Measurements from ENCODE around the gene SLC37A4.
"Not testable (repeated sequence)": the region's sequence is repeated elsewhere in the genome, so short reads cannot be mapped to it uniquely, and the experiment has no call there.

Gene SLC37A4

DNA sequence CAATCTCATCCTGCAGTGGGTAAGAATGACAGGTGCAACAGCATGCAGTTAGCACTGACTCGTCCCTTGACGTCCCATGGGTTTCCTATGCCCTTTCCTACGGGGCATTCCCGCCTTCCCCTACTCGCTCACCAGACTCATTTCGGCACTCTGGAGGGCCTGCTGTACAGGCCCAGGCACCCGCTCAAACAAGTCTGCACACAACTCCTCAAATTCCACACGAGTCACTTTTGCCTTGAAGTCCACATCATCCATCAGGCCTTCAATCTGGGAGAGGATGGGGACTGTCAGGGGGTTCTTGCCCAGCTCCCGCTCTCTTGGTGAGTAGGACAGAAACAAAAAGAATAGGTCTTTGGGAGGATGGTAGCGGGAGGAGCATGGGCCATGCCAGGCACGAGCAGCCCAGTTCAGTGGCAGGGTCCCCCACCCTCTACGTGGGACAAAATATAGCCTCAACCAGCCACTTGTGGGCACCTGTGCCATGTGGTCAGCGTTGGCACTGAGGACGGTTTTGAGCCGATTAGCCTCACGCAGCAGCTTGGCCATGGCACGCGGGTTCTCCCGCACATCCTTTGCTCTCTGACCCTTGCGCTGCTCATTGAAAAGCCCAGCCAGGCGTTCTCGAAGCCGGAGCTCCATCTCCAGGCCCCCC, 21.6 kb upstream of the SLC37A4 start:
- no peaks in the 10 kb centered on the region for H3K9me3 Mint-ChIP-seq
- H3K27ac Mint-ChIP-seq = peak overlapping the region; percentile 93
- H3K27me3 Mint-ChIP-seq = no peaks in the 10 kb centered on the region

DNA sequence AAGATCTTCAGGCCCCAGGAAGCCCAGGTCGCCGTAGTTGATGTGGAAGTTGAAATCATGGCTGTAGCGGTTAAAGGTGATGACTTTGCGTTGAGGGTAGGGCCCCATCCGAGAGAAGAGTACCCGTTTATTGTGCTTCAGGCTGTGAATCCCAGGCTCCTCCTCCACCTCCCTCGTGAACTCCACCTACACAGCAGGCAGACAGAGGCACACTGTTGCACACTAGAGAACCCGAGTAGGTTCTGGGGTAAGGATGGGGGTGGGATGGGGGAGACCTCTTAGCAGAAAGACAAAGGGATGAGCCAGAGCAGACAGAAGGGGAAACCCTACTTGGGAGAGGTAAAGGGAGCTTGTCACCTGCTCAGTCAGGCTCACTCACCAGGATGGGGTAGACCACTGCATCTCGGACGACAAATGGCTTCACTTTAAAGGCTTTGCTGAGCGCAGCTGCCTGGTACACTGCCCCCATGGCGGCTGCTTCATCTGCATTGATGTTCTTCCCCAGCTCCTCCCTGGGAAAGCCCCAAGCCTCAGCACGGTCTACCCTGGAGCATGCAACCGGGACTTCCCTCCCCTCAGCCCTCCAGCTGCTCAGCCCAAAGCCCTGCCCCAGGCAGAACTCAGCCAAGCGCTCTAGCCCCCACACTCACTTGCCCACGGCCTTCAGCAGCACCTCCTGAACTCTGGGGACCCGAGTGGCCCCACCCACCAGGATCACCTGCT, 20.9 kb upstream of the SLC37A4 start:
- peaks cover 45 to 55% of the 10 kb centered on the region in 2 donors for H3K4me1 Mint-ChIP-seq
- H3K9me3 Mint-ChIP-seq = no peaks in the 10 kb centered on the region
- H3K27ac Mint-ChIP-seq = peak overlapping the region; percentile 92

More for the DNA sequence above, 21.6 kb upstream of the SLC37A4 start:
- no peak for ATAC-seq (replicated peaks)
- no peak for DNase-seq
- peak overlapping the region; percentile 31 to 36 for H3K4me3 Mint-ChIP-seq
- H3K4me1 Mint-ChIP-seq = peaks cover 45 to 56% of the 10 kb centered on the region in 2 donors
- peaks cover 64 to 82% of the 10 kb centered on the region in 2 donors for H3K36me3 Mint-ChIP-seq

DNA sequence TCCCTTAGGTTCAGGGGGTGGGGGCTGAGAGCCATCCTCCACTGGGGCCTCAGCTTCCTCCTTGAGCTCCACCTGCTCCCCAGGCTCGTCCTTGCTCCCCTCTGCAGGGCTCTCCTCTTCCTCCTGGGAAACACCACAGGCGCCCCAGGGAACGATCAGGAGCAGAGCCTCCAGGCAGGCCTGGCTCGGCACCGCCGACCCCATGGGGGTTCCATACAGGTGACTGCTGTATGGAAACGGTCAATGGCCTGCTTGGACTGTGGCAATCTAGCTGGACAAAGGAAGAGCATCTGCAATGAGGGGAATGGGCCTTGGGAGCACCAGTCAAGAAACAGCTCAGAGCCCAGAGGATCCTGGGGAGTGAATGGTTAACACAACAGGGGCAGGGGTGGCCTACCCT, 18.4 kb upstream of the SLC37A4 start:
- ATAC-seq (replicated peaks) = no peak
- H3K27ac Mint-ChIP-seq = peak overlapping the region; percentile 33
- H3K4me1 Mint-ChIP-seq = peaks cover 30 to 33% of the 10 kb centered on the region in 2 donors
- no peak overlapping the region for H3K4me3 Mint-ChIP-seq
- H3K27me3 Mint-ChIP-seq = no peaks in the 10 kb centered on the region
- H3K36me3 Mint-ChIP-seq = peaks cover 75 to 86% of the 10 kb centered on the region in 2 donors
- no peak for DNase-seq
- H3K9me3 Mint-ChIP-seq = no peaks in the 10 kb centered on the region

More for the DNA sequence above, 20.9 kb upstream of the SLC37A4 start:
- peak; percentile 85 to 88 for ATAC-seq (replicated peaks)
- Mint-ChIP-seq H3K27me3 (no peaks in the 10 kb centered on the region), H3K4me3 (peak overlapping the region; percentile 31 to 36), H3K36me3 (peaks cover 71 to 86% of the 10 kb centered on the region in 2 donors)
- peak; percentile 71 for DNase-seq

DNA sequence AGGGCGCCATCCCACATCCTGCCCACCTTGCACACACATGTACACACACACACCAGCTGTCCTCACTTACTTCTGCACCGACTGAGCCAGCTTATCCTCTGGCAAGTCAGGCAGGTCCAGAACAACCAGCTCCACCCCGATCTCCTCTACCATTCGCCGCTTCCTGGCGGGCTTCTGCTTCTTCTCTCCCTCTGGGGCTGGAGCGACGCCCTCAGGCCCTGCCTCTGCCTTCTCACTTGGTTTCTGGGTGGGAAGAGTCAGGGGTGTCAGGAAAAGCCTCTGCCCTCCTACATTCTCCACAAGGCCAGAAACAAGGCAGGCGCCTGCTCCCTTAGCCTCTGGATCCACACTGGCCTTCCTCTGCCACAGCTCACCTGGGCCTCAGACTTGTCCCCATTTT, 18.0 kb upstream of the SLC37A4 start:
- Mint-ChIP-seq H3K27ac (no peak overlapping the region), H3K27me3 (no peaks in the 10 kb centered on the region), H3K36me3 (peaks cover 72 to 83% of the 10 kb centered on the region in 2 donors), H3K9me3 (no peaks in the 10 kb centered on the region), H3K4me3 (no peak overlapping the region), H3K4me1 (peaks cover 26 to 28% of the 10 kb centered on the region in 2 donors)
- ATAC-seq (replicated peaks) (no peak), DNase-seq (no peak)

DNA sequence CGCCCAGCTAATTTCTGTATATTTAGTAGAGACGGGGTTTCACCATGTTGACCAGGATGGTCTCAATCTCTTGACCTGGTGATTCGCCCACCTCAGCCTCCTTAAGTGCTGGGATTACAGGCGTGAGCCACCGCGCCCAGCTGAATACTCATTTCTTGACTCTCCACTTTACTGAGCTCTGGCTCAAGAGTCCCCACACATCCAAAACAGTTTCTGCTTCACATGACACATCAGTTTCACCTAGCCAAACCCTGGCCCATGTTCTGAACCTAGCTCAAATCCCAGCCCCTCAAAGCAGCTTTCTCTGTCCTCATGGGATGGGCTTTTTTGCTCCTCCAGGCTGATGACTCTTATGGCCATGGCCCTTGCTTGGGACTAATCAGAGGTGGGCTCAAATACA, 16.5 kb upstream of the SLC37A4 start:
- ATAC-seq (replicated peaks) = no peak
- H3K27me3 Mint-ChIP-seq = no peaks in the 10 kb centered on the region

DNA sequence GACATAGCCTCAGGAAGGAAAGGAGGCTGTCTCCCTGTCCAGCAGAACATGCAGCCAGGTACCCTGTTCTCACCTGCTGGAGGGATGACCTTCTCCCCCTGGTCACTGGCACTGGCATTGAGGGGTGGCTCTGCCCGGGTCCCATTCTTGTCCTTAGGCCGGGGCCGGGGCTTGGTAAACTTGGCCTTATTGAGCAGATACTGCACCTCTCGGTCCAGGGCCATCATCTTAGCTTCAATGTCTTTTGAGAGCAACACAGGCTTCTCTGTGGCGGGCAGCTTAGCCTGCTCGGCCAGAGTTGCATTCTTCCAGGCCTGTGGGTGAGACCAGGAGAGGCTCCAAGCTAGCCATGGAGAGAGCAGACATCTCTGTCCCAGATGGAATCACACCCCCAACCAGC, 15.8 kb upstream of the SLC37A4 start:
- ATAC-seq (replicated peaks) = no peak
- Mint-ChIP-seq H3K4me3 (no peak overlapping the region), H3K4me1 (peaks cover 15 to 16% of the 10 kb centered on the region in 2 donors), H3K27me3 (no peaks in the 10 kb centered on the region), H3K27ac (no peak overlapping the region), H3K36me3 (peaks cover 55 to 66% of the 10 kb centered on the region in 2 donors), H3K9me3 (no peaks in the 10 kb centered on the region)
- DNase-seq = no peak

More for the DNA sequence above, 16.5 kb upstream of the SLC37A4 start:
- Mint-ChIP-seq H3K36me3 (peaks cover 62 to 70% of the 10 kb centered on the region in 2 donors), H3K4me1 (peaks cover 16 to 18% of the 10 kb centered on the region in 2 donors), H3K27ac (no peak overlapping the region), H3K4me3 (no peak overlapping the region), H3K9me3 (no peaks in the 10 kb centered on the region)
- DNase-seq = no peak

DNA sequence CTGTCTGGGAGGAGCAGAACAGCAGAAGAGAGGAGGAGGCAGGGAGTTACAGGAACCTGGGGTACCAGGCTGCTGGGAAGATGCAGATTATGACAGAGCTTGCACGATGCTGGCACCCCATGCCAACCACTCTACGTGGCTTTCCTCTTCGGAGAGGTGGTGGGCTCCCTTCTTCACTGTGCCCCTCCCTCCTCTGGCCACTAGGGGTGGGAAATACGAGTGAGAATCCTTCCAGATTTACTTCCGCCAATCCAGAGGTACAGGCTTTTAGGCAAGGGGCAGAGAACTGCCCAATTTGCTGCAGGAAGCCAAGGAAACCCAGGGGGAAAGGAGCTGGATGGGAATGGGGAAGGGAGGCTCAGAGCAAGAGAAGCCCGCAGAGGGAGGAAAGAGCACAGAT, 14.0 kb upstream of the SLC37A4 start:
- Mint-ChIP-seq H3K9me3 (no peaks in the 10 kb centered on the region), H3K27ac (no peak overlapping the region)

DNA sequence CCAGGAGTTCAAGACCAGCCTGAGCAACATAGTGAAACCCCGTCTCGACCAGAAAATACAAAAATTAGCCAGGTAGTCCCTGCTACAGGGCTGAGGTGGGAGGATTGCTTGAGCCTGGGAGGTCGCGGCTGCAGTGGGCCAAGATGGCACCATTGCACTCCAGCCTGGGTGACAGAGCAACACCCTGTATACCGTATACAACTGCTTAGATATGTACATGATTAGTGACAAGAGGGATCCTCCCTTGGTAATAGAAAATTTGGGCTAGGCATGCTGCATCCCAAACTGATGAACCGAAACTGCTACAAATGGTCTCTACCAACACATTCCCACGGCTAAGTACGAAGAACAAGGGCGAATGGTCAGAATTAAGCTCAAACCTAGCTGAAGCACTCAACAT, 12.2 kb upstream of the SLC37A4 start:
- Mint-ChIP-seq H3K4me3 (no peak overlapping the region), H3K9me3 (no peaks in the 10 kb centered on the region), H3K4me1 (peaks cover 12 to 16% of the 10 kb centered on the region in 2 donors), H3K27me3 (no peaks in the 10 kb centered on the region), H3K27ac (no peak overlapping the region), H3K36me3 (peaks cover 30 to 38% of the 10 kb centered on the region in 2 donors)
- no peak for ATAC-seq (replicated peaks)
- no peak for DNase-seq

More for the DNA sequence above, 14.0 kb upstream of the SLC37A4 start:
- no peak for DNase-seq
- H3K4me1 Mint-ChIP-seq = peaks cover 8 to 9% of the 10 kb centered on the region in 2 donors
- H3K4me3 Mint-ChIP-seq = no peak overlapping the region
- no peak for ATAC-seq (replicated peaks)
- H3K36me3 Mint-ChIP-seq = peaks cover 46 to 54% of the 10 kb centered on the region in 2 donors
- no peaks in the 10 kb centered on the region for H3K27me3 Mint-ChIP-seq

DNA sequence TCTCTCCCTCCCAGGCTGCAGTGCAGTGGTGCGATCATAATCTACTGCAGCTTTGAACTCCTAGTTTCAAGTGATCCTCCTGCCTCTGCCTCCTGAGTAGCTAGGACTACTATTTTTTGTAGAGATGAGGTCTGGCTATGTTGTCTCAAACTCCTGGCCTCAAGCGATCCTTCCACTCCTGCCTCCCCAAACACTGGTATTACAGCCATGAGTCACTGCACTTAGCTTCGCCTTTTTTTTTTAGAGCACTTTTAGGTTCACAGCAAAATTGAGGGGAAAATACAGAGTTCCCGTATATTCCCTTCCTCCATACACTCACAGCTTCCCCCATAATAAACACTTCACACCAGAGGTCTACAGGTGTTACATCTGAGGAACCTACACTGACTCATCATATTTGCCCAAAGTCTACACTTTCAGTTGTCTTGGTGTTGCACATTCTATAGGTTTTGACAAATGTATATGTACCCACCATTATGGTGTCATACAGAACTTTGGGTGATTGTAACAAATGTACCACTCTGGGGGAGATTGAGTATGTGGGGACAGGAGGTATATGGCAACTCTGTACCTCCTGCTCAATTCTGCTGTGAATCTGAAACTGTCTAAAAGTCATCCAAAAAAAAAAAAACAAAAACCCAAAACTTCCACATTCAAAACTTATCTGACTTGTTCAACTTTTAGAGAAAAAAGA, 11.3 kb upstream of the SLC37A4 start:
- ATAC-seq (replicated peaks) (peak in 1 of 2 donors; percentile 20), DNase-seq (no peak)
- no peak overlapping the region for H3K27ac Mint-ChIP-seq
- no peaks in the 10 kb centered on the region for H3K27me3 Mint-ChIP-seq
- no peaks in the 10 kb centered on the region for H3K9me3 Mint-ChIP-seq
- H3K4me3 Mint-ChIP-seq = no peak overlapping the region
- H3K36me3 Mint-ChIP-seq = peaks cover 23 to 30% of the 10 kb centered on the region in 2 donors
- peaks cover 12 to 16% of the 10 kb centered on the region in 2 donors for H3K4me1 Mint-ChIP-seq

DNA sequence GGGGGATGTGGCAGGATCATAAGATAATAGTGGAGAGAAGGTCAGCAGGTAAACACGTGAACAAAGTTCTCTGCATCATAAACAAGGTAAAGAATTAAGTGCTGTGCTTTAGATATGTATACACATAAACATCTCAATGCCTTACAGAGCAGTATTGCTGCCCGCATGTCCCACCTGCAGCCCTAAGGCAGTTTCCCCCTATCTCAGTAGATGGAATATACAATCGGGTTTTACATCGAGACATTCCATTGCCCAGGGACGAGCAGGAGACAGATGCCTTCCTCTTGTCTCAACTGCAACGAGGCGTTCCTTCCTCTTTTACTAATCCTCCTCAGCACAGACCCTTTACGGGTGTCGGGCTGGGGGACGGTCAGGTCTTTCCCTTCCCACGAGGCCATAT, 8.8 kb upstream of the SLC37A4 start:
- H3K4me1 Mint-ChIP-seq = peaks cover 12 to 16% of the 10 kb centered on the region in 2 donors
- H3K27me3 Mint-ChIP-seq; H3K27ac Mint-ChIP-seq; ATAC-seq (replicated peaks); H3K9me3 Mint-ChIP-seq; H3K36me3 Mint-ChIP-seq; DNase-seq; H3K4me3 Mint-ChIP-seq: not testable (repeated sequence)

DNA sequence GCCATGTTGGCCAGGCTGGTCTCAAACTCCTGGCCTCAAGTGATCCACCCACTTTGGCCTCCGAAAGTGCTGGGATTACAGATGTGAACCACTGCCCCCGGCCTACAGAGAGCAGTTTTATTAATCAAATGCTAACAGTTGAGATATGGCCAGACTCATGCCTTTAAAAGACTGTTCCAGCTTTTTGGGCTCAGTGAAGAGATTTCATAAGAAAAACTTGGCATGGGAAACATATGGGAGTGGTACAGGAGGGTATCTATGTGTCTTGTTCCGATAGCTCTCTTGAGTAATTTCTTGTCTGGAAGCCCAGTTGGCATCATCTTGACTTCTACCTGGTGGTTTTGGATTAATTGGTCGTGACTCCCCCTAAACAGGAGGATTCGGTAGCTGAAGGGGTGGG, 8.2 kb upstream of the SLC37A4 start:
- peak overlapping the region; percentile 31 for H3K27ac Mint-ChIP-seq
- peaks cover 0 to 3% of the 10 kb centered on the region in 2 donors for H3K36me3 Mint-ChIP-seq
- no peak for ATAC-seq (replicated peaks)
- peaks cover 12 to 16% of the 10 kb centered on the region in 2 donors for H3K4me1 Mint-ChIP-seq
- no peak for DNase-seq
- H3K27me3 Mint-ChIP-seq = no peaks in the 10 kb centered on the region
- H3K9me3 Mint-ChIP-seq = no peaks in the 10 kb centered on the region
- H3K4me3 Mint-ChIP-seq = no peak overlapping the region

DNA sequence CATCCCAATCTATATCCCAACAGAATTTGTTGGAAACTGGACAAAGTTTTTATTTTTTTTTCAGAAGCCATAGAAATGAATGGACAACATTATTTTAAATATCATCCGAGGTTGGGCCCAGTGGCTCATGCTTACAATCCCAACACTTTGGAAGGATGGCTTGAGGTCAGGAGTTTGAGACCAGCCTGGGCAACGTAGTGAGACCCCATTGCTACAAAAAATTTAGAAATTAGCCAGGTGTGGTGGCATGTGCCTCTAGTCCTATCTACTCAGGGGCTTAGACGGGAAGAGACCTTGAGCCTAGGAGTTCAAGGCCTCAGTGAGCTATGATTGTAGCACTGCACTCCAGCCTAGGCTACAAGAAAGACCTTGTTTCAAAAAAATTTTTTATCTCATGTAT, 4.1 kb upstream of the SLC37A4 start:
- peaks cover 11 to 13% of the 10 kb centered on the region in 2 donors for H3K4me1 Mint-ChIP-seq
- no peaks in the 10 kb centered on the region for H3K36me3 Mint-ChIP-seq
- ATAC-seq (replicated peaks) (no peak), DNase-seq (no peak)
- H3K27ac Mint-ChIP-seq = no peak overlapping the region
- H3K4me3 Mint-ChIP-seq = no peak overlapping the region
- no peaks in the 10 kb centered on the region for H3K27me3 Mint-ChIP-seq
- H3K9me3 Mint-ChIP-seq = no peaks in the 10 kb centered on the region

DNA sequence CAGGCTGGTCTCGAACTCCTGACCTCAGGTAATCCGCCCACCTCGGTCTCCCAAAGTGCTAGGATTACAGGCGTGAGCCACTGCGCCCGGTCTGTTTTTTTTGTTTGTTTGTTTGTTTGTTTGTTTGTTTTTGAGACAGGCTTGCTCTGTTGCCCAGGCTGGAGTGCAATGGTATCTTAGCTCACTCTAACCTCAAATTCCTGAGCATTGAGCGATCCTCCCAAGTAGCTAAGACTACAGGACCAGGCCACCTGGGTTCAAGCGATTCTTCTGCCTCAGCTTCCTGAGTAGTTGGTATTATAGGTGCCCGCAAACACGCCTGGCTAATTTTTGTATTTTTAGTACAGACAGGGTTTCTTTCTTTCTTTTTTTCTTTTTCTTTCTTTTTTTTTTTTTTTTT, 2.7 kb upstream of the SLC37A4 start:
- ATAC-seq (replicated peaks); DNase-seq; H3K27me3 Mint-ChIP-seq; H3K9me3 Mint-ChIP-seq; H3K4me3 Mint-ChIP-seq; H3K27ac Mint-ChIP-seq; H3K36me3 Mint-ChIP-seq: not testable (repeated sequence)
- peaks cover 16 to 18% of the 10 kb centered on the region in 2 donors for H3K4me1 Mint-ChIP-seq

DNA sequence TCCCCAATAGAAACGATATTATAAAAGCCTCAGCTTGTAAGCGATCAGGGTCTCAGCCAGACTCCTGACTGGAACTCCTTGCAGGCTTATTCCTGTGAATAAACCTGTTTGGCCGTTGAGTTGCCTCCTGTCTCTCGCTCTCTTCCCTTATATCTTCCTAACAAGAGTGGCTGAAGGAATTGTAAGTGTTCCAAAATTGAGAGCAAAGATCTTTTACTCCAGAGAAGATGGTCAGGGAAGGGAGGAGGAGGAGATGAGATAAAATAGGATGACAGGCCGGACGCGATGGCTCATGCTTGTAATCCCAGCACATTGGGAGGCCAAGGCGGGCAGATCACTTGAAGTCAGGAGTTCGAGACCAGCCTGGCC, 1.2 kb upstream of the SLC37A4 start:
- H3K9me3 Mint-ChIP-seq = no peaks in the 10 kb centered on the region
- no peak overlapping the region for H3K27ac Mint-ChIP-seq
- peaks cover 22 to 23% of the 10 kb centered on the region in 2 donors for H3K4me1 Mint-ChIP-seq
- no peaks in the 10 kb centered on the region for H3K27me3 Mint-ChIP-seq
- no peak for ATAC-seq (replicated peaks)
- H3K4me3 Mint-ChIP-seq = no peak overlapping the region
- H3K36me3 Mint-ChIP-seq = peaks cover 10 to 13% of the 10 kb centered on the region in 2 donors
- no peak for DNase-seq

All from stimulated activated naive B cell treated with anti-CD40 and anti-IgM and Interleukin-4, amounts not matched to agents 10 μg/mL and 1 μg/mL and 100 μg/mL, for 72 hours (primary cell).